Retina (tissue), 1 donor: ENCODE data around the gene SLC25A26.

Source experiments
- DNase-seq: peaks from one replicate; pipeline ENCODE4 v3.0.0-alpha.2; 2016

SLC25A26 gene

DNA sequence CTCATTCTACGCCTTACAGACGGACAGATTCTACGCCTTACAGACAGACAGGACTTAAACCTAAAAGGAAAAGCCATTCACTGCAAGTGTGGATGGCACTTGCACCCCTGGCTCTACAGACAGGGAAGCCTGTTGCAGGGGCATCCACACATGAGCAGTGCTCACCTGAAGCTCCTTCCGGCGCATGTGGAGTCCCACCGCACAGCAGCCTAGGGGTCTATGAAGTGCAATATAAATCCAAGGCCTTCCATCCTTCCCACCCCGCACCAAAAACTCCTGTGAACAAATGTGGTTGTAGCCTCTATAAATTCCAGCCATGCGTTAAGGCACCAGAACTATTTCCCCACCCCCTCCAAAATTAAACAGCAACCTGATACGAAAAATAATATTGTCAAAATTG is 158.8 kb downstream of the SLC25A26 start:
- DNase-seq: no peak

DNA sequence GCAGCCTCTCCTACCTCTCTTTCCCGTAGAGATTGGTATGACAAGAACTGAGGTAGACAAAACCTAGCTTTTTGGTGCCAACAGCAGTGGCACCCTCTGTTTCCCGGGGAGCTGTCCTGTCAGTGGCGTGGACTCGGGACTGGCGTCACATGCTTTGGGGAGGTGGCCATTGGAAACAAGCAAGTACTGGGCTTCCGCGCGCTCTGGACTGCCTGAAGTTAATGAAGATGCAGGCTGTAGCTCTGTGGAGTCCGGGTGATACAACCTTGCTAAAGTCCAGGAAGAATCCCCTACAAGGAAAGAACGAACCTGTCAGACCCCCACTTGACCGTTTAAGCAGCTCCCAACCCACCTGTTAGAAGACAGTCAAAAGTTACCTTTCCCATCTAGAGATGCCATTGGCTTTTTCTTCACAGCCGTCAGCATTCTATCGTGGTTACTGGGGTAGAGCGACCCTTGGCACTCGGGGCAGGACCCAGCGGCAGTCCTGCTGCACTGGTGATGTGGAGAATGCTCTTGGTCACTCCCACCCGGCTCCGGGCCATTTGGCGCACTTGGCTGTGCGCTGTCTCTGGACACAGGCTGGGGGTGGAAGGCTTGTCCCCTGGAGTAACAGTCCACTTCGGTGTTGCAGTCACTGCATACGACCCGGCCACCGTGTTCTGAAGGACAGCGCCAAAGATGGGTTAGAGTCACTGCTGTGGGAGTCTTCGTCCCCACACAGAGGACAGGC is 159.6 kb downstream of the SLC25A26 start:
- no peak for DNase-seq

DNA sequence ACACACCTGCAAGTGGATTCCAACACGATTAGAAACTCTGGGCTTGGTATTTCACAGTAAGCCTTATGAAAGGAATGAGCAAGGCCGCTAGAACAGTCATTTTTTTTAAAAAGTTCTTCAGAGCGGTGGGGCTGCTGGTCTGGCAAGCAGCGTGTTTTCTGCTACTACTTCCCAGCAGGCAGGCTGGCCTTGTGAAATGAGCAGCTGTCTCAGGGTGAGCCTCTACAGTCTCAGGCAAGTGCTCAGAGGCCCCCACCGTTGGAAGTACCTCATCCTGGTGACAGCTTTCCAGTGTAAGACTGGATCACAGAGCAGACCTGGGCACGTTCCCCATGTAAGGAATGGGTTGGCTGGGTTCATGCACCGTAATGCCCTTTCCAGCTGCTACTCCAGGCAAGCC is 160.8 kb downstream of the SLC25A26 start:
- DNase-seq: no peak

DNA sequence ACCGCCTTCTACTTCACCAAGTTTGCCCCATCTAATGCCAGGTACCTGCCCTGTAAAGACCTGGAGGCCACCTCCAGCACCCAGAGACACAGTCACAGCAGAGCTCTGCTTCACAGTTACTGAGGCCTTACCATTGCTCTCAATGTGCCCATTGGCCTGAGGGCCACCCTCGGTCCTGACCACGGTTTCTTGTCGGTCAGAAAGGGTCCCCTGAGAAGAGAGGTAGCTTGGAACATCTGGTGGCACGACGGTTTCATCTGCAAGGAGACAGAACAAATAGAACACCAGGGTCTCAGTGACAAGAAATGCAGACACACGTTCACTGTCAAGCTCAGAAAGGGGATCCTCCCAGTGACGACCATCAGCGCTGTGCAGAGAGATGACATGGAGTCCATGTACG is 161.3 kb downstream of the SLC25A26 start:
- DNase-seq: no peak

DNA sequence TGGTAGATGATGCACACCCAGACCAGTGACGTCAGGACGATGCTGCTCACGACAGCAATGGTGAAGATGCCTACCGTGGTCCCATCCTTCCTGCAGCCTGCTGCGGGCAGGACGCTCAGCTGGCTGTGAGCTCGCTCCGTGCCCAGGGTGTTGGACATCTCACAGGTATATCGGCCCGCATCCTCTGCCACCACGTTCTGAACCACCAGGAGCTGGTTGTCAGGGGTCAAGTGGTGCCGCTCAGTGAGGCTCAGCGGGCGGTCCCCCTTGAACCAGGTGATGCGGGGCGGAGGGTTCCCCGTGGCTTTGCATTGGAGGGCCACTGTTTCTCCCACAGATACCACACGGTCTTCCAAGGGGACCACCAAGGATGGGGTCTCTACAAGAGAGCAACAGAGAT is 162.2 kb downstream of the SLC25A26 start:
- DNase-seq: no peak

DNA sequence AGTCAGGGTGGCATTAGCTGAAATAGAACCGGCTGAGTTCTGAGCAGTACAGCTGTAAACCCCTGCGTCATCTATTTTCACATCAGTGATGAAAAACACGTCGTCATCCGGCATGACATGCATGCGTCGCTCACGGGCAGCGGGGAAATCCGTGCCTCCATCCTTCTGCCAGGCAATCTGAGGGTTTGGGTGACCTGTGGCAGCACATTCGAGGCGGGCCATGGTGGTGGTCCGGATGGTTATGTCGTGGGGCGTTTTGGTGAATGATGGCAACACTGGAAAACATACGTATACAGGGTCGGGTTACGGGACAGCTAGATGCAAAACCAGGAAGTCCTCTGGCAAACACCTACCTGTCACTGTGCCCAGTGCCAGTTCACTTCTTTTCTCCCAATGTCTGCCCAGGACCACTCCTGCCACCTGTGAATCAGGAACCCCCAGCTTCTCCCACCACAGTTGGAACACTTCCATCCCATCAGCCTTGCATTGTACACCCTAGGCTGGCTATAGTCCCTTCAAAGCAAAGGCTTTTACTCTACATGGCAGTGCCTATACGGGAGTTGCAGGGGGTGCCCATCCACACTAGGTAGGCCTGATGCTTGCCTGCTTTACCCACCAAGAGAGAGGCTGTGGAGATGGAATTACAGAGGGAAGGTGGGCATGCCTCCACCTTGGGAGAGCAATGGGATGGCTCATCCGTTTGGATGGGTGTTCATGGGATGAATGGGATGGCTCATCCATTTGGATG is 163.4 kb downstream of the SLC25A26 start:
- DNase-seq: no peak

DNA sequence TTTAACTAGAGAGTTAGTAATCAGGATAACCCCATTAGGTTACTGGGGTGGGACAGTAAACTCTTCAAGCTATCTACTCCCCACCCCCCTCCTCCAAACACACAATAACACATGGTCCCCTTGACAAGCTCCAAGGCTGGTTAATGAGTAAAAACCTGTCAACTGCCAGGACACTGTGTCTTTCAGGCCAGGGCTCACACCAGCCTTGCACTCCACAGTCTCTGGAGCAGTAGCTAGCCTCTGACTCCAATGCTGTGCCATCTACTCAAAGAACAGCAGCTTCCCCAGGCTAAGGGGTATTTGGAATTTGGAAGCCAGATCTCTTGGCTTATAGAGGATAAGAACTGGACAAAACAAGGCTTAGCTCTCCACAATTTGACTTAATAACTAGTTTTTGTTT is 164.3 kb downstream of the SLC25A26 start:
- no peak for DNase-seq

DNA sequence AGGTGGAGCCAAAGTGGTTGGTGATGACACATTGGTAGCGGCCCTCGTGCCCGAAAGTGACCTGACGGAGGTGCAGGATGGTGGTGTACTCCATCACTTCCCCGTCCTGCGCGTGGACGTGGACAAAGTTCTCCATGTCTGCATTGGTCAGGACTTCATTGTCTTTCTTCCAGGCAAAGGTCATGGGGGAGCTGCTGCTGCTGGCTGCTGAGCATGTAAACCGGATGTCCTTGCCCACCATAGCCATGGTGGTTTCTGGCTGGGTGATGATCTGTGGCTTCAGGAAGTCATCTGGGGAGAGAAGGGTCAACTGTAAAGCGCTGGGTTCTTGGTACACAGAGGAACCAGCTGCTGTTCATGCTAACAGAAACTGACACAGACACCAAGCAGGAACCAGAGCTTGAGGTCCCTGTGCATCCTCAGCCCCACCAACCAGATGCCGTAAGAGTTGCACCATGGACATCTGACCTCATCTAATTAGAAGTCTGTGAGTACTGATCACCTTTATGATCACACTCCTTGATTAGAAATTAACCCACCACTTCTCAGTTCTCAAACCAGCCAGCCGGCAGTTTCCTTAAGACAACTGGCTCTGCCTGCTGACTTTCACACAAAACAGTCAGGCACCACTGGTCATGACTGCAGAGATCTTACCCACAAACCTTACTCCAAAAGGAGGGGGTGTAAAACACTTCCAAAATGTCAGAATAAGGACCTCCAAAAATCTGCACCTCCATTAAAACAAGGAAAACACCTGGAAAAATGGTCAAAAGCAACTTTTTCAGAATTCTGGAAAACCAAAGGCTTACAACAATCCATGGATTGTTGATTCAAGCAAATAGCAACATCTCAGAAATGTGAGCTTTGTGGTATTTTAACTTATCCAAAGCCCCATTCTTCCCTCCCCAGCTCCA is 165.5 kb downstream of the SLC25A26 start:
- no peak for DNase-seq

DNA sequence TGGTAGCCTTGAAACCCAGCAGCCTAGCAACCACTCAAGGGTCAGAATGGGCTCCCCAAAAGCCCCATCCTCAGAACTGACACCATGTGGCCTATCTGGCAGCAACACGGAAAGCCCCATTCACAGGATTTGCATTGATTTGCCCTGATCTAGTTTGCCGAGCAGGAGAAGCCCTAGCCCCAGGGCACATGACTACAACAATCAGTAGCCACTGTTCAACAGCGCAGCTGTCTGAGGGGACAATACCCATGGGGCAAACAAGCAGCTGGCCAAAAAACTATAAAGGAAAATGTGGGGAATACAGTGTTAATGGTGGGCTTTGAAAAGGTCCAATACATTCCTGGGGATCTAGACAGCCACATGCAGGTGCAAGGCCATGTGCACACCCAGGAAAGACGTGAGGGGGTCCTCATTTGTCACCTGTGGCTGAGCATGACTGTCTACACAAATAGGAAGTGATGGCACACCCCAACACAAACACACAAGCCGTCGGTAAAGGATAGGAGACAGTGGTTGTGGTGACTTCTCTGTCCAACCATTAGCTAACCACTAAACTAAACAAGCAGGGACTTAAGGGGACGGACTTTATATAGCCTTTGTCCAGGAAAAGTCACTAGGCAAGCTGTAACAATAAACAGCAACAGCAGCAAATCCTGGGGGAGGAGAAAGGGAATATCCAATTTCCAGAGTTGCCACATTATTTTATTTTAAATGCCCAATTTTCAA is 166.3 kb downstream of the SLC25A26 start:
- DNase-seq: no peak

DNA sequence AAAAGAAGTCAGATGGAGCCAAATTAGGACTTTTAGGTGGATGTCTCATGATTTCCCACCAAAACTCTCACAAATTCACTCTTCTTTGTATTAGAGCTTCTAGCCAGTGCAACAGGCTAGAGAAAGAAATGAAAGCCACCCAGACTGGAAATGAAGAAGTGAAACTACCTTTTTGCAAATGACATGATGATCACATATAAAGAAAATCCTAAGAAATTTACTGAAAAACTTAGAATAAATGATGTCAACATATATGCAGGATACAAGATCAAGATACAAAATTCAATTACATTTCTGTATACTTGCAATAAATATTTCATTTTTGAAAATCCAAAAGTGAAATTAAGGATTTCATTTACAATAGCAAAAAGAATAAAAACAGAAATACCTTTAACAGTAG is 169.2 kb downstream of the SLC25A26 start:
- DNase-seq: no peak

DNA sequence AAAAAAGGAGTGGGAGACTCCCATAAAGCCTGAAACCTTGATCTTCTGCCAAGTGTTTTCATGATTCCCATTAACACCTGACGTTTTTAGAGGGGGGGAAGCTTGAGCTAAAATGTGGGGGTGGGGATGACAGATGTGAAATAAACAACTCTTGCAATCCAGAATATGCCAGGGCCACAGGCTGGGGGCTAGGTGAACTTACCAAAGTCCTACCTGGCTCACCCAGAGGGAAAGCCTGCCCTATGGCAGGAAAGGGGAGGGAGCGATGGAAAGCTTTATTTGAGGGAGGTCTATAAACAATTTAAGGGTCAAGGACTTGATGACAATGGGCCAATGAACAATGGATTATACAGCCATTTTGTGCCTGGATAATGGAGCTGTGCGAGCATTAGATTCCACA is 171.7 kb downstream of the SLC25A26 start:
- DNase-seq: no peak

DNA sequence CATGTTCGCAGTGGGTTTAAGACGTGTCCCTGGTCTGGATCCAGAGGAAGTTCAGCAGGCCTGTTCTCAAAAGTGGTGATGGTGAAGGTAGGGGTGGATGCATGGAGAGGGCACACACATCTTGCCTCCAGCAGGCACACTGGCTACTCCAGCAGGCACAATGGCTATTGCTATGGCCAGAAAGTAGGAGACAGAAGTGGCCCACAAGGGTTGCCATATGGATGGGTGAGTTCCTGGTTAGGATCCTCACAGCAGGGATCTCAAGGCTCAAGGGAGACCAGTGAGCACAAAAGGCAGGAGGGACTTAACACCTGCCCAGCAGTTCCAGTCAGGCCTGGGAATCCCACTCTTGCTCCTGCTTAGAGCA is 172.1 kb downstream of the SLC25A26 start:
- DNase-seq: no peak

DNA sequence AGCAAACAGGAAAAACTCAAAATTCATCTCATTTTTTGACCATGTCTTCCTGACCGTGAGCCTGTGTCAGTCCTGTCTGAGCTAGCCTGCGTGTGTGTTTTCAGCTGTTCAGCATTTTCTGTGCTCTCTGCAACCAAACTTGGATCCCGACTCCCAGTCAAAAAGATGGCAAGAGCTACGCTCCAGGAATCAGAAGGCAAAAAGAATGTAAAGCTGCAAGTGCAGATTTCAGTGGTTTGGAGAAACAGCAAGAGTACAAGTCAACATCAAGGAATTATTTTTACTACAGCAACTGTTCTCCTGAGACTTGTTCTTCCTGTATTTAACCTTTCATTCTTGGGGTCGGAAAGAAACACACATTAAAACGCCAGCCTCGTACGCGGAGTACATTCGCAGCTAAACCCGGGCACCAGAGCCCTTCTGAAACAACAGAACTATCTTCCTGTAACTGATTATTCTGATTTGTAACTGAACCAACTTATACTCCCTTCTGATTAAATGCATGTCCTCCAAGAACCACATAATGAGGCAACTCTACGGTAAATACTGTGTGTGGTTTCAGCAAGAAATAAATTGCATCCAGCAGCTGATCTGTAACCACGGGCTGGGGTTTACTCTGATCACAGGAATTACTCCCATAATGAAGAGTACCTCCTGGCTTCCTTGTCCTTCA is 172.7 kb downstream of the SLC25A26 start:
- no peak for DNase-seq

DNA sequence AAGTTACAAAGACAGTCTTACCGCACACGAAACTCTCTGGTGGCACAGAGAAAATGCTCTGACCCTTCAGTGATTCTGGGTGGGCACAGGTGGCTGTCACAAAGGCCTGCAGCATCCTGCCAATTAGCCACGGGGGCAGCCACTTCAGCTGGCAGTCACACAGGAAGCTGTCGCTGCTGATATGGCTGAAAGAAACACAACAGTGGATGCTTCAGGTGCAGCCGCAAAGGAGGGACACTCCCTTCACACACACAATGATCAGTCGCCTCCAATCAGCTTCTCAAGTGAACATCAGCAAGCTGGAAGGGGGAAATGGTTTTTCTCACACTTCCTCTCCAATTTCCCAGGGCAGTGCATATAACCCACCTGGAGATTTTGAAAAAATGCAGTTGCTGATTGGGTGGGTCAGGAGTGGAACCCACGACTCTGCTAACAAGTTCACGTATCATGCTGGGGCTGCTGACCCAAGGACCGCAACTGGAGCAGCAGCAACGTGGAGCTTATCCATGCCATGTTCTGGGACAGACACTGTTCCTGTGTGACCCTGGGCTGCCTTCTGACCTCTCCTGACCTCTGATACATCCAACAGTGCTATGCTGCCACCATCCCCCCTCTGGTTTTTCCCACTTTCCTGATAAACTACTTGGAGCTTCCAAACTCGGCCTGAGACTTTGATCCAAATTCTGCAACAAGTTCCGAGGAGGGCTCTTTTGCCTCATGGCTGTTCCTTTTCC is 173.4 kb downstream of the SLC25A26 start:
- no peak for DNase-seq

DNA sequence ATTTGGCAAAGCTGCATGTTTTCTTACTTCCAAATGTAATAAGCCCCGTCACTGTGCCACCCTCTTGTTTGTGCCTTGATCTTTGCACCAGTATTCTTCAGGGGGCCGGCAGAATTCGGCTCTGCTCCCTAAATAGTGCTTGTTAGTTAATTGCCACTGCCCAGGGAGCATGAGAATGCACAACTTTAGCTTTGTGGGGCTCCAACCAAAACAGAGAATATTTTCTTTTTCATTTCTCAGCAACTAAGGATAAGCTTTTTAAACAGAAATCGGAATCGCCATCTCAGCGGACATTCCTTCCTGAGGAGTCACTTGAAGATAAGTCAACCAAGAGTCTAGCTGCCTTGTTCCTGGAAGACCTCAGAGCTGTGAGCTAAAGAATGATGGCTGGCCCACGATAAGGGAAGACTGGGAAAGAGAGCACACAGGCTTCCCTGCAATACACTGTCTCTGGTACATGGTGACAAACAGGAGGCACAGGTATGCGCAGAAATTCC is 174.0 kb downstream of the SLC25A26 start:
- DNase-seq: no peak

DNA sequence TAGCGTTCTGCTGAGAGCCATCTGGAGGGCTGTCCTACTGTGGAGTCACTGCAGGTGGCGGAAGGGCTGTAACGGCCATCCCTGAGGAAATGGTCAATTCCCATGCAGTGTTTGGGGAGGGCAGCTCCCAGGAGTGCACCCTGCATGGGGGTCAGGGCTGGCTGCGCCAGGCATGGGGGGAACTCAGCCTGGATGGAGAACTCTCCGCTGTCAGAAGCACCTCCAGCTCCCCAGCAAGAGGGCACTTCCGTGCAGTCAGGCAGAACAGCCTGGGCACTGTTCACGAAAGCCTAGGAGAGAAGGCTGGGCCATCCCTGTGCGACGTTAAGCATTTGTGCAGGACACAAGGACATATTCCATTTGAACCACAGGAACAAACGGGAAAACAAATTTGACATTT is 174.8 kb downstream of the SLC25A26 start:
- no peak for DNase-seq

DNA sequence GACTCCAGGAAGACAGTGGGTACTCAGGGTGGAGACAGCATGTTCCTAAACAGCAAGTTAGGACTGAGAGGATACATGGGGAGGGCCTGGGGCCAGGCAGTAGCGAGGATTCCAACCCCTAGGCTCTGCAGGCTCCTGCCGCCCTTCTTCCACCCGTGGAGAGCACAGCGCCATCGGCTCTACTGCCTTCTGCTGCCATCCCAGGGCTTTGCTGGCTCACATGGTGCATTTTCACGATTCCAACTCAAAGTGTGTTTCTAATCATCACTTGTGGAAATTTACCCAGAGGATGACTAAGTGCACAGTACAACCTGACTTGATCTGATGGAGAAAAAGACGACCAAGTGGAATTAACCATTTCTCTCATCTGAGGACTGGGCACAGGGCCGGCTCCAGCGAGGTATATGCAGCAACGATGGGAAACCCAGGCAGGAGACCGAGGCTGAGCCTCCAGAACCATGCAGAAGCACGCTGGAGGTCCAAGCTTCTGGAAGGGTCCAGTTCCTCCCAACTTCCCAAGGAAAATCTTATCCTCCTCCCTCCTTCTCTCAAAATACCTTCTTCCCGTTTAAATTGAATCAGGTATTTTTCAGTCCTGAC is 175.5 kb downstream of the SLC25A26 start:
- no peak for DNase-seq

DNA sequence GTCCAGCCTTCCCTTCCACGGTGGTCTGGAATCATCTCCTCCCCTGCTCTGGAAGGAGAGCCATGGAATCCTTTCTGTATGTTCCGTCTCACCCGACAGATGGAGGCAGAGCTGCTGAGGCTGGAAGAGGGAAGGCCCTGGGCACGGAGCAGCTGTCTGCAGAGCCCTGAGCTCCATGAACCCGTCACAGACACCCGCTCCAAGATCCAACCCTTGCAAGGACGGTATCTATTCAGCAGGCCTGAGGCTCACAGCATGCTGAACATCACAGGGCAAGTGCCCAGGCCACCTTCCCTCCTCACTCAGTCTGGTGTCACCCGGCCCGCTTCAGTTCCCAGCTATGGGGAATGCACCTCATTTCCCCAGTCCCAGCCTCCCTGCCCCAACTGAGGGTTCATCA is 176.1 kb downstream of the SLC25A26 start:
- no peak for DNase-seq

DNA sequence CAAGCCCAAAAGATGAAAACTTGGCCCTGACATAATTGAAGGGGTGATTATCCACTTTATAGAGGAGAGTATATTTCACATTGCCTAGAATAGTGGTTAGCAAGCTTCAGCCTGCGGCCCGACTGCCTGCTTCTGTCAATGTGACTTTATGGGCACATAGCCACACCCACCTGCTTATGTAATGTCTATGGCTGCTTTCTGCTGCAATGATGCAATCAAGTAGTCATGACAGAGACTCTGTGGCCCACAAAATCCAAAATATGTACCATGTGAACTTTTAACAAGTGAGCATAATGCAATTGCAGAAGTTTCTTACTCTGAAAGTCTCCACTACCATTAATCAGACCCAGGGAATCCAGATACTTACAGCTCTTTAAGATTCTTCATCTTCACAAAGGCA is 176.9 kb downstream of the SLC25A26 start:
- DNase-seq: no peak

DNA sequence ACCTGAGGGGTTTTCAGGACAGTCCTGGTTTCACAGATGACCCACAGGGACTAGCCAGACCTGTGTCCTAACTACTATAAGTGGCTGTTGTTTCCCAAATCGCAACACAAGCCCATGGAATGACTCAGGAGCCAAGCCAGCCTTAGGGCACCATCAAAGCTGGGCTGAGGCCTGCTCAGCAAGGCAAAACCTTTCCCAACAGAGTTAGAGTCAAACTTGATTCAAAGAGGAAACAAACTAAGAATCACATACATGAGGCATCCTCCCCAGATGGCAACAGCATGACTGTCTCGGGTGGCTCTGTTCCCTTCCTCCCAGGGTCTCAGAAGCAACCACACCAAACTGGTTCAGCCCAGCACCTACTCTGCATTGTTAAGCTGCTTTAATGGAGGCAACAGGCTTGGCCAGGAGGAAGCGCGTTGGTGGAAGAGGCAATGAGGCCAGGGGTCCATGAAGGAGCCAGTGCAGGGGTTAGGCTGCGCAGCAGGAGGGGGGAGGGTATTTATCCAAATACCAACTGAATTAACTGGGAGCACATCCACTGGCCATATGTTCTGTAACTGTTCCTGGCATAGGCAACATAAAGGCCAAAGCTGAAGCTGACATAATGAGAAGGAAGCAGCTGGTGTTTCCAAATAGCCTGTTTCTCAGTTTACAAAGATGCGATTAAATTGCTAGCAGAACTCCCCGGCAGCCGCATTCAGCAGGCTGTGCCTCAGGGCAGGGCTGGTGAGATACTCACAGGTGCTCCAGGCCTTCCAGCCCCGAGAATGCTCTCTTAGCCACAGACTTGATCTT is 177.6 kb downstream of the SLC25A26 start:
- peak; percentile 39 for DNase-seq
